Measurements from ENCODE around the gene DOCK10.

DOCK10 gene

GRCh38 chr2:224954980-224955379 is 87.3 kb downstream of the DOCK10 start:
- Histone ChIP-seq H3K36me3 (no peaks in the 10 kb centered on the region), H3K27ac (no peak overlapping the region), H3K9me3 (no peaks in the 10 kb centered on the region), H3K4me3 (ENCODE audit: low read depth in 1 of 2, low read length in 1 of 2) (no peak overlapping the region), H3K27me3 (no peaks in the 10 kb centered on the region), H3K4me1 (ENCODE audit: control insufficient read depth in 1 of 2, insufficient read depth in 1 of 2, low read depth in 1 of 2, low read length in 1 of 2) (peaks cover 8 to 13% of the 10 kb centered on the region in 2 experiments)
- no peak for TF ChIP-seq CTCF (IDR thresholded peaks at IDR 0.05)

GRCh38 chr2:224952936-224953657 is 89.2 kb downstream of the DOCK10 start:
- H3K27me3 ChIP-seq: no peaks in the 10 kb centered on the region
- H3K9me3 ChIP-seq: no peaks in the 10 kb centered on the region
- no peak for TF ChIP-seq CTCF (IDR thresholded peaks at IDR 0.05)
- H3K36me3 ChIP-seq: no peaks in the 10 kb centered on the region
- peaks cover 20 to 27% of the 10 kb centered on the region in 2 experiments for H3K4me1 ChIP-seq (ENCODE audit: control insufficient read depth in 1 of 2, insufficient read depth in 1 of 2, low read depth in 1 of 2, low read length in 1 of 2)
- H3K27ac ChIP-seq: peak overlapping the region; percentile 76
- no peak overlapping the region for H3K4me3 ChIP-seq (ENCODE audit: low read depth in 1 of 2, low read length in 1 of 2)

- Histone ChIP-seq H3K27me3 (no peaks in the 10 kb centered on the region), H3K9me3 (no peaks in the 10 kb centered on the region), H3K4me1 (ENCODE audit: control insufficient read depth in 1 of 2, insufficient read depth in 1 of 2, low read depth in 1 of 2, low read length in 1 of 2) (peaks cover 32 to 38% of the 10 kb centered on the region in 2 experiments), H3K4me3 (ENCODE audit: low read depth in 1 of 2, low read length in 1 of 2) (no peak overlapping the region), H3K27ac (peak overlapping the region; percentile 46), H3K36me3 (no peaks in the 10 kb centered on the region)
- TF ChIP-seq CTCF (IDR thresholded peaks at IDR 0.05): no peak
These were observed 90.4 kb downstream of the DOCK10 start for GRCh38 chr2:224951723-224952481.

GRCh38 chr2:224948859-224949258 is 93.4 kb downstream of the DOCK10 start:
- TF ChIP-seq CTCF (IDR thresholded peaks at IDR 0.05): no peak
- H3K27ac ChIP-seq: peak overlapping the region; percentile 76

GRCh38 chr2:224948005-224948404 is 94.3 kb downstream of the DOCK10 start:
- TF ChIP-seq CTCF (IDR thresholded peaks at IDR 0.05): no peak
- peaks cover 41 to 47% of the 10 kb centered on the region in 2 experiments for H3K4me1 ChIP-seq (ENCODE audit: control insufficient read depth in 1 of 2, insufficient read depth in 1 of 2, low read depth in 1 of 2, low read length in 1 of 2)
- no peak overlapping the region for H3K4me3 ChIP-seq (ENCODE audit: low read depth in 1 of 2, low read length in 1 of 2)
- H3K36me3 ChIP-seq: no peaks in the 10 kb centered on the region
- H3K9me3 ChIP-seq: no peaks in the 10 kb centered on the region
- H3K27me3 ChIP-seq: no peaks in the 10 kb centered on the region
- peak overlapping the region; percentile 76 for H3K27ac ChIP-seq

More at GRCh38 chr2:224948859-224949258, 93.4 kb downstream of the DOCK10 start:
- Histone ChIP-seq H3K36me3 (no peaks in the 10 kb centered on the region), H3K9me3 (no peaks in the 10 kb centered on the region), H3K4me3 (ENCODE audit: low read depth in 1 of 2, low read length in 1 of 2) (no peak overlapping the region), H3K27me3 (no peaks in the 10 kb centered on the region), H3K4me1 (ENCODE audit: control insufficient read depth in 1 of 2, insufficient read depth in 1 of 2, low read depth in 1 of 2, low read length in 1 of 2) (peaks cover 46 to 56% of the 10 kb centered on the region in 2 experiments)

Measured in neutrophil (primary cell).